GM19193 (cell line): Measurements from ENCODE around the gene P2RX2.

Experiments
- POLR2A ChIP-seq: IDR thresholded peaks from 4 replicates; pipeline ENCODE4 v1.6.1; 2011; ENCODE audit not compliant: insufficient read depth, insufficient read length; ENCODE audit errors: extremely low read depth

The P2RX2 gene

DNA sequence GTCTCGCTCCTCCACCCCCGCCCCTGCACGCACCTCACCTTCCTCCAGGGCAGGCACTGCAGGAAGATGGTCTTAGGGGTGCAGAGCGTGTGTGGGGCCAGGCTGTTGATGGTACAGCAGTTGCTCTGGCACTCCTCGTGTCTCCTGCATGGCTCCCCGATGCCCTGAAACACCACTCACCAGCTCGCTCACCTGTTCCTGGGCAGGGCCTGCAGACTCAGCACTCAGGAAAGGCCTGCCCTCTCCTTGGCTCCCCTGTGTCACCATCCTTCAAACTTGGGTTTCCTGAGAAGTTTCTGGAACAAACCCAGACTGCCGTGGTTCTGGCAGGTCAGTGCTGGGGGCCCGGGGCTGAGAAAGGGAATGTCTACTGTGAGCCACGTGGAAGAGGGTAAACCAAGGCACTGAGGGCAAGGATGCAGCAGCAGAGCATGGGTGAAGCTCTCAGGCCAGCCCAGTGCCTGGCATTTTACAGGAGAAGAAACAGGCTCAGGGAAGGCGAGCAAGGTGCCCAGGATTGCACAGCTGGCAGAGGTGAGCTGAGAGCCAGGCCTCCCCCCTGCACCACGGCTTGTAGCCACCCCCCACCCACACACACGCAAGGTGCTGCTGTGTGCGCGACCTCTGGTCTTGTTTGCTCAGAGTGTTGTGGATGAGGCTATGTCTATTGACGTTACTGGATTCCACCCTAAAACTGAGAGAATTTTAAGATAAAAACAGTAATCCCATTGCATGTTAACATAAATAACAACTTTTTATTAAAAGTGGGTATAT lies 13.7 kb upstream of the P2RX2 start:
- no peak for TF ChIP-seq POLR2A

DNA sequence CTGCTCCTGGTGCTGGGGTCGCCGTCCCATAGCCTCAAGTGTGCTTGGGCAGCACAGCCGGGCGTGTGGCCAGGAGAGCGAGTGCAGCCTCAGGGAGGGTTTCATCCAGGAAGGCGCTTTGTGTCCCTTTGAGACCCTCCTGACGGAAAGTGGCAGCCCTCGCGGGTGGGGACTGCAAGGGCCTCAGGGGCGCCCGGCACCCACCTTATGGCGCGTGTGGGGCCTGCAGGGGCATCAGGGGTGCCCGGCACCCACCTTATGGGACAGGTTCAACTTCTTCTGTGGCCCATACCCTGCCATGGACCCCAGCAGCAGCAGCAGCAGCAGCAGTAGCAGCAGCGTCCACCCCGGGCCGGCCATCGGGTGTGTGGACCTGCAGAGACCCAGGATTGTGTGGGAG lies 12.7 kb upstream of the P2RX2 start:
- no peak for TF ChIP-seq POLR2A

GRCh38 chr12:132606466-132606865 lies 12.1 kb upstream of the P2RX2 start:
- TF ChIP-seq POLR2A: no peak

DNA sequence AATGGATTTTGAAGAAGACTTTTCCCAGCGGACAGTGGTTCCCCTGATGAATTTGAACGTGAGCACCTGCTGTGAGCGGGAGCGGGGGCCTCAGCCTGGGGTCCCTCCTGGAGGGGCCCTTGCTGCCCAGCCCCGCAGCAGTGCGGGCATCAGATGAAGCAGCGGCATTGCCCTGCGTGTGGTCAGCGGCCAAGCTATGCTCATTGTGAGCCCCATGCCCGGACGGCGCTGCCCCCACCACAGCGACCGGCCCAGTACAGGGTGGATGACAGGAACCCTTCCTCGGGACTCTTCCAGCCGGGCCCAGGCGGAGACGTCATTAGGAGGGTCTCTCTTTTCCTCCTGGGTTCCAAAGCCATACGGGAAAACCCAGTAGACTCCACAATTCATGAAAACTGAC lies 11.6 kb upstream of the P2RX2 start:
- no peak for TF ChIP-seq POLR2A

- TF ChIP-seq POLR2A: no peak
Measured at GRCh38 chr12:132608231-132609171, 10.1 kb upstream of the P2RX2 start.

- TF ChIP-seq POLR2A: no peak
Measured at GRCh38 chr12:132610051-132610759, 8.4 kb upstream of the P2RX2 start, which contains the start of gene LRCOL1. LRCOL1 (minus strand) TSS chr12:132610582; CDS start chr12:132606251, 4,331 bp downstream.

DNA sequence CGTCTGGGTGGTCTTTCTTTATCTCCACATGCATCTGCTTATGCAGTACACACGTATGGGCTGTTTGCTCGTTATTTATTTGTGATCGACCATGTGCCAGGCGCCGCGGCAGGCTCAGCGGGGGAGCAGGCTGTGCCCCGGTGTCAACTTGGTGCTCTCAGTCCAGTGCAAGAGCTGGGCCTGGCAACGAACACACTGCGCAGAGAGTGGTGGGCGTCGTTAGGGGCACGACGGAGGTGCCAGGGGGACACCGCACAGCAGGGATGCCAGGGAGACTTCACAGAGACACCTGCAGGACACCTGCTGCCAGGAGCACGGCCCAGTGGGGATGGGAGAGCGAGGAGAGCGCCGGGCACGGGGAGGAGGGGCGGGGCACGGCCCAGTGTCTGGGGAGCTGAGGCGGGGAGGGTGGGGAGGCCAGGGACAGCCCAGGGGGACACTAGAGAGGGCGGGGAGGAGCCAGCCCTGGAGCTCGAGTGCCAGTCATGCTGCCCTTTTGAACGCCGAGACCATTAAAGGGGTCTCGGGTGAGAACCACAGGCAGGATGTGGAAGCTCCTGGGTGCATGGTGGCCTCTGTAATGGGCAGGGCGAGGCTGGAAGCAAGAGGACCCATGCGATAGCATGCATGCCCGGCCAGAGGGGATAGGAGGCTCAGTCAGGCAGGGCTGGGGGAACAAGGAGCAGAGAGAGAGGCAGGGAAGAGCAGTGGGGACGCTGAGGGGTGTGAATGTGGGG lies 7.5 kb upstream of the P2RX2 start:
- no peak for TF ChIP-seq POLR2A

DNA sequence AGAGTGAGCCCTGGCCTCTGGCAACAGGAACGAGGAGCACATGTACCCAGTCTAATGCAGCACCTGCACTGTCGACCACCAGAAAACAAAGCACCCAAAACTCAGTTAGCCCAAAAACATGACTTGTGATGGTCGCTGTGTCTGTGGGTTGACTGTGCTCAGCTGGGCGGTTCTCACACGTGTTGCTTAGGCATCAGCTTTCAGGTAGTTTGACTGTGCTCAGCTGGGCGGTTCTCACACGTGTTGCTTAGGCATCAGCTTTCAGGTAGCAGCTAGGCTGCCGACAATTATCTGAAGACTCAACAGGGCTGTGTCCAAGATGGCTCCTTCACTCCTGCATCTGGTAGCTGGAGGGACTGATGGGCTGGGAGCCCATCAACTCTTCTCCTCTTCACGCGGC lies 7.0 kb upstream of the P2RX2 start:
- no peak for TF ChIP-seq POLR2A

GRCh38 chr12:132614029-132614428 lies 4.5 kb upstream of the P2RX2 start:
- no peak for TF ChIP-seq POLR2A

DNA sequence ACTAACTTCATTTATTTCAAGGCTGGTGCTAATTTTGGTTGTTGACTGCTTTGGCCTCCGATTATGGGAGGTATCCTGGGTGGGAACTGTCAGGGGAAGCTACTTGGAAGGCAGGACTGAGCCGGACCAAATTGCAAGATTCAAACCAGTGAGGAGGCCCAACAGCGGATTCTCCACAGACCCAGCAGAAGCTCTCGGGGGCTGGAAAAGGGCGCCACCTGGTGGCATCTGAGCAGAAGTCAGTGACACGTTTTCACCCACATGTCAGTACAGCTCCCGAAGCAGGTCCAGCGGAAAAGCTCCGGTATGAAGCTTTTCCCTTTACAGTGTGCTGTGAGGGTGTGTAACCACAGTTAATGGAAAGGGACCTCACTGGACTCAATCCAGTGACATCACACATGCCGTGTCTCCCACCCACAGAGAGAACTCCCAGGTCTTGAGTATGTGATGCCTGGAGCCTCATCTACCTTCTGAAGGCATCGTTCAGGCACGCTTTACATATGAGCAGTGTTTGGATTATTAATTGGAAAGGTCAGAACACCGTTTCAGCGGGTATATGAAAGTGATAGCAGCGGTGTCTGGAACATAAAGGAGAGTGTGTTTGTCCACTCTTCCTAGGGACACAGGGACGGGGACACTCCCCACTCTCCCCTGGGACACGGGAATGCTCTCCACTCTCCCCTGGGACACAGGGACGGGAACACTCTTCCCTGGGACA lies 3.6 kb upstream of the P2RX2 start:
- no peak for TF ChIP-seq POLR2A

DNA sequence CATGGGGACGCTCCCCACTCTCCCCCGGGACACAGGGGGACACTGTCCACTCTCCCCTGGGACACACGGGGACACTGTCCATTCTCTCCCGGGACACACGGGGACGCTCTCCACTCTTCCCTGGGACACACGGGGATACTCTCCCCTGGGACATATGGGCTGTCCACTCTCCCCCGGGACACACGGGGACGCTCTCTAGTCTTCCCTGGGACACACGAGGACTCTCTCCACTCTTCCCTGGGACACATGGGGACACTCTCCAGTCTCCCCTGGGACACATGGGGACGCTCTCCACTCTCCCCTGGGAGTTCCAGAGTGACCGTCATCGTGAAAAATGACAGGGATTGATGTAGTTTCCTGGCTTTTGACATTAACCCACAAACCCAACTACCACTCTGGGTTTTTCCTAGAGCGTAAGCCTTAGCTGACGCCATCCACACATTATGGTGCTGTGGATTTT lies 3.0 kb upstream of the P2RX2 start:
- TF ChIP-seq POLR2A: no peak

GRCh38 chr12:132617135-132617701 lies 1.4 kb upstream of the P2RX2 start:
- TF ChIP-seq POLR2A: no peak

DNA sequence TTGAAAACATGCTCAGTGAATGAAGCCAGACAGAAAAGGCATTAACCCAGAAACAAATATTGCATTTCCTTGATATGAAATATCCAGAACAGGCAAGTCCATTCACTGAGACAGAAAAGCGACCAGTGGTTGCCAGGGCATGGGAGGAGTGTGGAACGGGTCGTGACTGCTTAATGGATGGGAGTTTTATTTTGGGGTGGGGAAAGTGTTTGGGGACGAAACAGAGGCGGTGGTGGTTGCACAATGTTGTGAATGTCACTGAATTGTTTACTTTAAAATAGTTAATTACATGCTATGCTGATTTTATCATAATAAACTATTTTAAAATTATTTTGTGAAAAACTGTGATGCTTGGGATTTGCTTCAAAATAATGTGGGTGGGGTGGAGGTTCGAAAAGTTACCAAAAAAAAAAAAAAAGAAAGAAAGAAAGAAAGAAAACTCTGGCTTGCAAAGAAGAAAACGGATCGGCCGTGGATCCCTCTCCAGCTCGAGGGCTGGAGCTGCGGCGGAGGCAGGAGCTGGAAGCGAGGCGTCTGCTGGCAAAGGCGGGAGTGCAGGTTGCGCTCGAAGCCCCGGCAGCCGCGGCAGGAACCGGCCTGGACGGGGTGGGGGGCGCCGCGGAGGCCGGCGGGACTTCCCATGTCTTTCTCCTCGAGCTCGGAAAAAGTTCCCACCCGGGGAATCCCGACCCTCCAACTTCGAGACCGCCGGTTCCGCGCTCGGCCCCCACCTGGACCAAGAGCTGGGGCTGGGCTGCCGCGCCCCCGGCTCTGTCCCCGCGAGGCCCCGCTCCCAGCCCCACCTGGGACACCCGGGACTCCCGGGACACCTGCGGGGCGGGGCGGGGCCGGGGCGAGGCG lies 524 bp upstream of the P2RX2 start:
- no peak for TF ChIP-seq POLR2A

DNA sequence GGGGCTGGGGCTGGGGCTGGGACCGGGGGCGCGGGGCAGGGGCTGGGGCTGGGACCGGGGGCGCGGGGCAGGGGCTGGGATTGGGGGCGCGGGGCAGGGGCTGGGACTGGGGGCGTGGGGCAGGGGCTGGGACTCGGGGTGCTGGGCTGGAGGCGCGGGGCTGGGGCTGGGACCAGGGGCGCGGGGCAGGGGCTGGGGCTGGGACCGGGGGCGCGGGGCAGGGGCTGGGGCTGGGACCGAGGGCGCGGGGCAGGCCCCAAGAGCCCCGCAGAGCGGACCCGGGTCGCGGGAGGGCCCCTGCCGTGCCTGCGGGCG lies 452 bp downstream of the P2RX2 start:
- no peak for TF ChIP-seq POLR2A
